NCI-H446 treated with DMSO at 0.1 percent for 48 hours (cell line): ENCODE measurements around the gene SPO11.

Experiments used
- DNase-seq: peaks from one replicate; lab custom pipeline; 2025; lab: John Stamatoyannopoulos, UW

SPO11 gene

DNA sequence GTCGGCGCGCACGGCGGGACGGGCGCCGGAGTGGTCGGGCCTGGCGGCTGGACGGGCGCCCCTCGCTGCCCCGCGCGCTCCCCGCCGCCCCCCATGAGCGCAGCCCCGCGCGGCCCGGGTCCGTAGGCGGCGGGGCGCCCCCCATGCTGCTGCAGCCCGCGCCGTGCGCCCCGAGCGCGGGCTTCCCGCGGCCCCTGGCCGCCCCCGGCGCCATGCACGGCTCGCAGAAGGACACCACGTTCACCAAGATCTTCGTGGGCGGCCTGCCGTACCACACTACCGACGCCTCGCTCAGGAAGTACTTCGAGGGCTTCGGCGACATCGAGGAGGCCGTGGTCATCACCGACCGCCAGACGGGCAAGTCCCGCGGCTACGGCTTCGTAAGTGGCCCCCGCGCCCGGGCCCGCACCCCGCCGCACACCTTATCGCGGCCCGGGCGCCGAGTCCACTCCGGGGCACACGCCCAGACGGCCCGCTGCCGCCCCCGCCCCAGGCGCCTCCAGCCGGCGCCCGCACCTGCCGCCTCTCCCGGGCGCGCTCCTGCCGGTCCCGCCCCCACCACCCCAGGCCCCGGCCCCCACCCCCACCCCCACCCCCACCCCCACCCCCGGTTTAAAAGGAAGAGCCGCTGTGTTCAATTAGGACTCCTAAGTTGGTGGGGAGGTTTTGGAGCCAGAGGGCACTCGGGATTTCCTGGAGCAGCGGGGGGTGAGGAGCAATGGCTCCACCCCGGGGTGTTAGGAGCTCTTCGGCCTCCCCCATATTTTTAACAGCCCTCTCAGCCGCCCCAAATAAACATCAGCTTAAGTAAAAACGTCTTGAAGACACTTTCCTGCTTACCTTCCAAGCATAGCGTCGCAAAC, 62.1 kb downstream of the SPO11 start:
- no peak for DNase-seq

DNA sequence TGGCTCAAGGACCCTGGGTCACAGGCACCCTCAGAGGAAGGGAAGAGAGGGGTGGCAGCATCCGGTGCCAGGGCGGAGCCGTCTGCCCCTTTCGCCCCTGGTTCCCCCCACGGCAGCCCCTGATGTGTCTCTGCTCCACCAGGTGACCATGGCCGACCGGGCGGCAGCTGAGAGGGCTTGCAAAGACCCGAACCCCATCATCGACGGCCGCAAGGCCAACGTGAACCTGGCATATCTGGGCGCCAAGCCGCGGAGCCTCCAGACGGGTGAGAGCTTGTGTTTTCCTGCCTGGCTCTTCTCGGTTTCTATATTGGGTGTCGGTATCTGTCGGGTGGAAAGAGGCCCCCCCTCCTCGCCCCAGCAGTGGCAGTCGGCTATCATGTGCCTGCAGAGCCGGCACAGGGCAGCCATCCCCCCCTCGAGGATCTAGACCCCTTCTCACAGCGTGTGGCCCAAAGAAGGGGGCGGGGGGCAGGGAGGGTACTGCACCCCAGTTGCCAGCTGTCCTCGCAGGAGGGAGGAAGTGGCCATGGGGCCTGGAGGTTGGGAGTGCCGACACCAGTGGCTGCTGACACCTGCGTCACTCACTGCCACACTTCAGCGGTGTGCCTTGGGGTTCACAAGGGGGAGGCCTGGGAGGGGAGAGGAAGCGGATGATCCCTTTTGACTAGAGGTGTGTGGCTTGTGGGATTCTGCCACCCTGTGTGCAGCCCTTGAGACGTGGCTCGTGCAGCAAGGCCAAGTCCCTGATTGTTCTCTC, 63.1 kb downstream of the SPO11 start:
- no peak for DNase-seq
